Chondrocyte (in vitro differentiated cells): ENCODE data around the gene ANXA3. TPM values are rescaled to one million over a fixed set of nuclear protein-coding genes. Genes with fewer than 3 reads are reported as not detected.

ENCODE experiments used
- DNase-seq: peaks from one replicate; pipeline ENCODE4 v3.0.0; 2021; ENCODE audit warnings: mixed read lengths, low spot score
- H3K27ac Mint-ChIP-seq: one replicate; pipeline ENCODE4 v1.8.0; 2021; ENCODE audit warnings: mild to moderate bottlenecking, moderate library complexity, mixed read lengths; ENCODE audit not compliant: unreplicated experiment
- H3K27me3 Mint-ChIP-seq: 2 replicates; pipeline ENCODE4 v1.8.0; 2021; ENCODE audit warnings: low read depth, mixed read lengths
- H3K36me3 Mint-ChIP-seq: 2 replicates; pipeline ENCODE4 v1.8.0; 2021; ENCODE audit warnings: low read depth, mixed read lengths
- H3K4me1 Mint-ChIP-seq: 2 replicates; pipeline ENCODE4 v1.8.0; 2021; ENCODE audit warnings: low read depth, mild to moderate bottlenecking, mixed read lengths
- H3K4me3 Mint-ChIP-seq: one replicate; pipeline ENCODE4 v1.8.0; 2021; ENCODE audit warnings: mild to moderate bottlenecking, moderate library complexity, mixed read lengths; ENCODE audit not compliant: unreplicated experiment
- H3K9me3 Mint-ChIP-seq: 2 replicates; pipeline ENCODE4 v1.8.0; 2021; ENCODE audit warnings: low read depth, mixed read lengths
- CTCF ChIP-seq: fragments of 200-600 bp; sonication (generic); IDR thresholded peaks from 2 replicates; pipeline ENCODE4 v1.5.0; 2021; ENCODE audit warnings: antibody characterized with exemption, mild to moderate bottlenecking, moderate library complexity
- total RNA-seq: library from RNA; stranded (reverse); gene quantifications from 3 replicates; pipeline ENCODE4 v1.2.1, GENCODE V29; 2021

Gene ANXA3
- total RNA-seq, 1 donor from 2014 or later = 21.9 TPM

- peaks cover 26% of the 10 kb centered on the region for H3K4me1 Mint-ChIP-seq
- H3K27ac Mint-ChIP-seq = peak overlapping the region; percentile 30
- no peak for TF ChIP-seq CTCF
- H3K36me3 Mint-ChIP-seq = peaks cover 4% of the 10 kb centered on the region
- peak overlapping the region; percentile 77 for H3K4me3 Mint-ChIP-seq
- H3K27me3 Mint-ChIP-seq = no peaks in the 10 kb centered on the region
- no peaks in the 10 kb centered on the region for H3K9me3 Mint-ChIP-seq
- no peak for DNase-seq
Measured at GRCh38 chr4:78552389-78553042, 946 bp downstream of the ANXA3 start.

- Mint-ChIP-seq H3K27me3 (no peaks in the 10 kb centered on the region), H3K4me3 (no peak overlapping the region), H3K9me3 (no peaks in the 10 kb centered on the region), H3K27ac (no peak overlapping the region), H3K36me3 (peaks cover 4% of the 10 kb centered on the region), H3K4me1 (peaks cover 26% of the 10 kb centered on the region)
- TF ChIP-seq CTCF = no peak
- no peak for DNase-seq
Measured at GRCh38 chr4:78553043-78553396, 1.4 kb downstream of the ANXA3 start.

- Mint-ChIP-seq H3K36me3 (peaks cover 4% of the 10 kb centered on the region), H3K4me1 (peaks cover 26% of the 10 kb centered on the region), H3K4me3 (no peak overlapping the region), H3K27ac (no peak overlapping the region), H3K27me3 (no peaks in the 10 kb centered on the region), H3K9me3 (no peaks in the 10 kb centered on the region)
- DNase-seq = no peak
- no peak for TF ChIP-seq CTCF
Measured at GRCh38 chr4:78553529-78554060, 2.0 kb downstream of the ANXA3 start.

- DNase-seq = no peak
- Mint-ChIP-seq H3K27me3 (no peaks in the 10 kb centered on the region), H3K4me1 (peaks cover 37% of the 10 kb centered on the region), H3K36me3 (peaks cover 4% of the 10 kb centered on the region), H3K27ac (no peak overlapping the region), H3K4me3 (no peak overlapping the region), H3K9me3 (no peaks in the 10 kb centered on the region)
- TF ChIP-seq CTCF = no peak
Measured at GRCh38 chr4:78556665-78557064, 5.1 kb downstream of the ANXA3 start.

- no peaks in the 10 kb centered on the region for H3K9me3 Mint-ChIP-seq
- no peak overlapping the region for H3K4me3 Mint-ChIP-seq
- no peak for TF ChIP-seq CTCF
- H3K36me3 Mint-ChIP-seq = peaks cover 4% of the 10 kb centered on the region
- no peaks in the 10 kb centered on the region for H3K27me3 Mint-ChIP-seq
- no peak overlapping the region for H3K27ac Mint-ChIP-seq
- H3K4me1 Mint-ChIP-seq = peaks cover 43% of the 10 kb centered on the region
- no peak for DNase-seq
Measured at GRCh38 chr4:78557841-78558240, 6.3 kb downstream of the ANXA3 start.
